ENCODE data around the gene DEFB121. TPM values are rescaled to one million over a fixed set of nuclear protein-coding genes. Genes with fewer than 3 reads are reported as not detected.
"Not testable (repeated sequence)": the region's sequence is repeated elsewhere in the genome, so short reads cannot be mapped to it uniquely, and the experiment has no call there.

DEFB121 gene
- total and polyA plus RNA-seq, 2 donors (not counting 3 experiments of a cell fraction or from before 2014, with no cell fraction given) = not detected

GRCh38 chr20:31374346-31374745 is 31.7 kb downstream of the DEFB121 start:
- dilution Hi-C loops (cut with MboI; ENCODE audit: extremely low pct_ligation_motif_present, low sequenced_read_pairs) = no loop called here
- Histone ChIP-seq H4K20me1 (replicated peaks; ENCODE audit: control insufficient read depth, extremely low read depth, insufficient read depth, low read length) (no peaks in the 10 kb centered on the region), H3K9ac (replicated peaks; ENCODE audit: extremely low read depth, insufficient read depth, low read length) (no peak overlapping the region), H3K9me3 (replicated peaks; ENCODE audit: control insufficient read depth, insufficient read depth, low read length) (no peaks in the 10 kb centered on the region), H3K27me3 (ENCODE audit: control insufficient read depth in 2 of 2, insufficient read depth in 2 of 2, low read length in 2 of 2) (no peaks in the 10 kb centered on the region), H3K27ac (ENCODE audit: insufficient read depth, low read depth, low read length) (no peak overlapping the region), H3K79me2 (ENCODE audit: control insufficient read depth, insufficient read depth, low read length) (no peaks in the 10 kb centered on the region), H2AFZ (ENCODE audit: low read depth, low read length) (no peak overlapping the region), H3K4me1 (ENCODE audit: control insufficient read depth, extremely low read depth, insufficient read depth, low read length) (no peaks in the 10 kb centered on the region), H3K36me3 (ENCODE audit: control insufficient read depth in 2 of 2, extremely low read depth in 1 of 2, insufficient read depth in 2 of 2, low read length in 2 of 2) (no peaks in the 10 kb centered on the region), H3K9me1 (replicated peaks; ENCODE audit: control insufficient read depth, extremely low read depth, insufficient read depth, low read length) (no peaks in the 10 kb centered on the region), H3K4me2 (ENCODE audit: insufficient read depth, low read length) (no peak overlapping the region), H3K4me3 (replicated peaks in 1 of 3; ENCODE audit: insufficient read depth in 1 of 3, low read depth in 1 of 3, low read length in 3 of 3) (no peak overlapping the region)
- BruUV-seq (replicated peaks) = no TSS peak
- TF ChIP-seq MYC (IDR thresholded peaks at IDR 0.05; ENCODE audit: low read depth, low read length) = no peak
- no peak for TF ChIP-seq FOS (IDR thresholded peaks at IDR 0.05; ENCODE audit: borderline replicate concordance, insufficient read depth, low read length)
- TF ChIP-seq EZH2 (IDR thresholded peaks at IDR 0.05; ENCODE audit: borderline replicate concordance, low read depth, low read length, severe bottlenecking) = no peak
- no peak for TF ChIP-seq GATA2 (IDR thresholded peaks at IDR 0.05; ENCODE audit: insufficient read depth, insufficient read length, low read depth, low read length)
- intact Hi-C loops (cut with micrococcal nuclease) = no loop called here
- FAIRE-seq = no peak
- ChIA-PET POLR2A (no interaction called here), CTCF (no interaction called here)
- DNase-seq (ENCODE audit: low read depth, low spot score) = no peak

- ChIA-PET CTCF (no interaction called here), POLR2A (no interaction called here)
- no TSS peak for BruUV-seq (replicated peaks)
- Histone ChIP-seq H3K9me3 (replicated peaks; ENCODE audit: control insufficient read depth, insufficient read depth, low read length) (no peaks in the 10 kb centered on the region), H3K9me1 (replicated peaks; ENCODE audit: control insufficient read depth, extremely low read depth, insufficient read depth, low read length) (no peaks in the 10 kb centered on the region), H3K27me3 (ENCODE audit: control insufficient read depth in 2 of 2, insufficient read depth in 2 of 2, low read length in 2 of 2) (no peaks in the 10 kb centered on the region), H3K36me3 (ENCODE audit: control insufficient read depth in 2 of 2, extremely low read depth in 1 of 2, insufficient read depth in 2 of 2, low read length in 2 of 2) (no peaks in the 10 kb centered on the region), H3K27ac (ENCODE audit: insufficient read depth, low read depth, low read length) (no peak within 1 kb of the TSS), H4K20me1 (replicated peaks; ENCODE audit: control insufficient read depth, extremely low read depth, insufficient read depth, low read length) (no peaks in the 10 kb centered on the region), H3K9ac (replicated peaks; ENCODE audit: extremely low read depth, insufficient read depth, low read length) (no peak within 1 kb of the TSS), H3K4me2 (ENCODE audit: insufficient read depth, low read length) (no peak within 1 kb of the TSS), H3K4me3 (replicated peaks in 1 of 3; ENCODE audit: insufficient read depth in 1 of 3, low read depth in 1 of 3, low read length in 3 of 3) (no peak within 1 kb of the TSS), H3K79me2 (ENCODE audit: control insufficient read depth, insufficient read depth, low read length) (no peaks in the 10 kb centered on the region), H3K4me1 (ENCODE audit: control insufficient read depth, extremely low read depth, insufficient read depth, low read length) (no peaks in the 10 kb centered on the region), H2AFZ (ENCODE audit: low read depth, low read length) (no peak within 1 kb of the TSS)
- DNase-seq (ENCODE audit: low read depth, low spot score) (no peak), FAIRE-seq (no peak)
- TF ChIP-seq POLR2A (IDR thresholded peaks at IDR 0.05; ENCODE audit: low read depth, low read length) (no peak), GATA2 (IDR thresholded peaks at IDR 0.05; ENCODE audit: insufficient read depth, insufficient read length, low read depth, low read length) (no peak), CTCF (IDR thresholded peaks at IDR 0.05; ENCODE audit: extremely low read depth in 1 of 2, insufficient read depth in 1 of 2, low read depth in 1 of 2, low read length in 2 of 2) (no peak), POLR2AphosphoS5 (IDR thresholded peaks at IDR 0.05; ENCODE audit: insufficient read depth, low read depth, low read length) (no peak), JUN (IDR thresholded peaks at IDR 0.05; ENCODE audit: borderline replicate concordance, insufficient read depth, insufficient read length, low read depth) (no peak), EZH2 (IDR thresholded peaks at IDR 0.05; ENCODE audit: borderline replicate concordance, low read depth, low read length, severe bottlenecking) (no peak), MAX (IDR thresholded peaks at IDR 0.05; ENCODE audit: insufficient read depth, insufficient read length) (no peak), MYC (IDR thresholded peaks at IDR 0.05; ENCODE audit: low read depth, low read length) (no peak), FOS (IDR thresholded peaks at IDR 0.05; ENCODE audit: borderline replicate concordance, insufficient read depth, low read length) (no peak)
- intact Hi-C loops (cut with micrococcal nuclease) (no loop called here), dilution Hi-C loops (cut with MboI; ENCODE audit: extremely low pct_ligation_motif_present, low sequenced_read_pairs) (no loop called here)
These were observed 37.7 kb downstream of the DEFB121 start, which contains the start of gene DEFB118 for GRCh38 chr20:31368301-31368700. TSS of gene DEFB118 (plus strand) at chr20:31368601. CDS start at chr20:31368651, 50 bp downstream.

- H3K9me3 ChIP-seq (replicated peaks; ENCODE audit: control insufficient read depth, insufficient read depth, low read length); POLR2A ChIA-PET; intact Hi-C loops (cut with micrococcal nuclease); BruUV-seq (replicated peaks); H3K4me3 ChIP-seq (replicated peaks in 1 of 3; ENCODE audit: insufficient read depth in 1 of 3, low read depth in 1 of 3, low read length in 3 of 3); H3K4me1 ChIP-seq (ENCODE audit: control insufficient read depth, extremely low read depth, insufficient read depth, low read length); H3K27me3 ChIP-seq (ENCODE audit: control insufficient read depth in 2 of 2, insufficient read depth in 2 of 2, low read length in 2 of 2); H3K9ac ChIP-seq (replicated peaks; ENCODE audit: extremely low read depth, insufficient read depth, low read length); H3K4me2 ChIP-seq (ENCODE audit: insufficient read depth, low read length); dilution Hi-C loops (cut with MboI; ENCODE audit: extremely low pct_ligation_motif_present, low sequenced_read_pairs); H3K36me3 ChIP-seq (ENCODE audit: control insufficient read depth in 2 of 2, extremely low read depth in 1 of 2, insufficient read depth in 2 of 2, low read length in 2 of 2); H3K79me2 ChIP-seq (ENCODE audit: control insufficient read depth, insufficient read depth, low read length); H2AFZ ChIP-seq (ENCODE audit: low read depth, low read length); CTCF ChIA-PET; H4K20me1 ChIP-seq (replicated peaks; ENCODE audit: control insufficient read depth, extremely low read depth, insufficient read depth, low read length); DNase-seq (ENCODE audit: low read depth, low spot score); FAIRE-seq; H3K27ac ChIP-seq (ENCODE audit: insufficient read depth, low read depth, low read length); H3K9me1 ChIP-seq (replicated peaks; ENCODE audit: control insufficient read depth, extremely low read depth, insufficient read depth, low read length): not testable (repeated sequence)
These were observed 41.7 kb downstream of the DEFB121 start for GRCh38 chr20:31364272-31364671.
